ENCODE measurements around the gene MAN2C1. TPM values are rescaled to one million over a fixed set of nuclear protein-coding genes. Genes with fewer than 3 reads are reported as not detected.
"Not testable (repeated sequence)": the region's sequence is repeated elsewhere in the genome, so short reads cannot be mapped to it uniquely, and the experiment has no call there.

The MAN2C1 gene
- total RNA-seq, 2 donors from 2014 or later, result 186 to 339 TPM

DNA sequence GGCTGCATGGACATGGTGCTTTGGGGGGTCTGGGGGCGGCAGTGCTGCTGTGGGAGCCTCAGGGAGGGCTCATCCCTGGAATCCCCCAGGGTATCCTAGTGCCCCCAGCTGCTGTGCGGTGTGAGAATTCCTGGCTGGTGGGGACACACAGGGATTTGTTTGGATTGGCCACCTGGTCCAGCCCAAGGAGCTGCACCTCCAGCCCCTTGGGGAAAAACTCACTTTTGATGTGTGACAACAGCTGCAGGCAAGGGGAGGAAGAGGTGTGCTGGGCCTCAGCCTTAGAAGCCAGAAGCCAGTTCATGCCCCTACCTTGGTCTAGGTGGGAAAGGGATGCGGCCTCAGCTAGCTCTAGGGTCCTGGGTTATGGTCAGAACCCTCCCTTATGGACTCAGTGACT lies 40.9 kb downstream of the MAN2C1 start:
- Histone ChIP-seq H3K4me1 (no peaks in the 10 kb centered on the region), H3K4me3 (no peak overlapping the region), H3K27me3 (no peaks in the 10 kb centered on the region), H3K36me3 (replicated peaks in 1 of 2; ENCODE audit: insufficient read depth in 1 of 2, low read depth in 2 of 2) (no peaks in the 10 kb centered on the region), H3K27ac (no peak overlapping the region), H3K9me3 (no peaks in the 10 kb centered on the region)
- 73 to 80% methylated on average over 2 to 3 of the region's 3 CpGs for WGBS, 2 donors
- ATAC-seq, result no peak
- intact Hi-C loops (cut with DNase I), result no loop called here
- no peak for DNase-seq
- TF ChIP-seq, protein P1, sequence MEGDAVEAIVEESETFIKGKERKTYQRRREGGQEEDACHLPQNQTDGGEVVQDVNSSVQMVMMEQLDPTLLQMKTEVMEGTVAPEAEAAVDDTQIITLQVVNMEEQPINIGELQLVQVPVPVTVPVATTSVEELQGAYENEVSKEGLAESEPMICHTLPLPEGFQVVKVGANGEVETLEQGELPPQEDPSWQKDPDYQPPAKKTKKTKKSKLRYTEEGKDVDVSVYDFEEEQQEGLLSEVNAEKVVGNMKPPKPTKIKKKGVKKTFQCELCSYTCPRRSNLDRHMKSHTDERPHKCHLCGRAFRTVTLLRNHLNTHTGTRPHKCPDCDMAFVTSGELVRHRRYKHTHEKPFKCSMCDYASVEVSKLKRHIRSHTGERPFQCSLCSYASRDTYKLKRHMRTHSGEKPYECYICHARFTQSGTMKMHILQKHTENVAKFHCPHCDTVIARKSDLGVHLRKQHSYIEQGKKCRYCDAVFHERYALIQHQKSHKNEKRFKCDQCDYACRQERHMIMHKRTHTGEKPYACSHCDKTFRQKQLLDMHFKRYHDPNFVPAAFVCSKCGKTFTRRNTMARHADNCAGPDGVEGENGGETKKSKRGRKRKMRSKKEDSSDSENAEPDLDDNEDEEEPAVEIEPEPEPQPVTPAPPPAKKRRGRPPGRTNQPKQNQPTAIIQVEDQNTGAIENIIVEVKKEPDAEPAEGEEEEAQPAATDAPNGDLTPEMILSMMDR (IDR thresholded peaks at IDR 0.05), result no peak
- TF ChIP-seq POLR2A (IDR thresholded peaks at IDR 0.05), result no peak

DNA sequence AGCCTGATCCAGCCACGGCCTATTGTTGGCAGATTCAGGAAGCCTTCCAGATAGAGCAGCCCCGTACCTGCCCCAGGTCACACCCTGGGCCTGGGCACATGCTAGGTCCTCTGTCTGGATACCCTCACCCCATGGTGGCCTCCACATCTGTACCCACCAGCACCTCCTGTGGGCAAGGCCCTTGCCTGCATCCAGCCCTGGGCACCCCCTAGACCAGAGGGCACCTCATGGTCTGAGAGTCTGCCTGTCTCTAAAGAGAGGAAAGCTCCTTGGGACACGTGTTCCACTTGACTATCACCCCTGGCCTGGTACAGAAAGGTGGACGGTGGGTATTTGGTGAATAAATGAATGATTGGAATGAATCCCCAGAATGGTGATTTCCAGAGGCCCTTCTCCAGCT lies 41.4 kb downstream of the MAN2C1 start:
- Histone ChIP-seq H3K4me1 (no peaks in the 10 kb centered on the region), H3K36me3 (replicated peaks in 1 of 2; ENCODE audit: insufficient read depth in 1 of 2, low read depth in 2 of 2) (no peaks in the 10 kb centered on the region), H3K27ac (no peak overlapping the region), H3K27me3 (no peaks in the 10 kb centered on the region), H3K9me3 (no peaks in the 10 kb centered on the region), H3K4me3 (no peak overlapping the region)
- 72 to 75% methylated on average over 4 of the region's 4 CpGs for WGBS, 2 donors
- ATAC-seq, result no peak
- intact Hi-C loops (cut with DNase I), result no loop called here
- TF ChIP-seq, protein P1 (IDR thresholded peaks at IDR 0.05), result no peak
- TF ChIP-seq POLR2A (IDR thresholded peaks at IDR 0.05), result no peak
- DNase-seq, result no peak

DNA sequence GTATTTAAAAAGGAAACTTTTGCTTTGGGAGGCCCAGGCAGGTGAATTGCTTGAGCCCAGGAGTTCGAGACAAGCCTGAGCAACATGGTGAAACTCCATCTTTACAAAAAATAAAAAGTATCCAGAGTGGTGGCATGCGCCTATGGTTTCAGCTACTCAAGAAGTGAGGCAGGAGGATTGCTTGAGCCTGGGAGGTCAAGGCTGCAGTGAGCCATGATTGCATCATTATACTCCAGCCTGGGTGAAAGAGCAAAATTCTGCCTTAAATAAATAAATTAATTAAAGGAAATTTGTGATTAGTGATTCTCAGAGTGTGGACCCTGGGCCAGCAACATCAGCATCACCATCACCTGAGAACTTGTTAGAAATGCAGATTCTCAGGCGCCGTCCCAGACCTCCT lies 42.5 kb downstream of the MAN2C1 start:
- TF ChIP-seq POLR2A (IDR thresholded peaks at IDR 0.05), result no peak
- TF ChIP-seq, protein P1 (IDR thresholded peaks at IDR 0.05), result no peak
- no peaks in the 10 kb centered on the region for H3K9me3 ChIP-seq
- no peaks in the 10 kb centered on the region for H3K36me3 ChIP-seq (replicated peaks in 1 of 2; ENCODE audit: insufficient read depth in 1 of 2, low read depth in 2 of 2)
- DNase-seq, result no peak
- WGBS, 2 donors, result 86 to 98% methylated on average over 4 of the region's 4 CpGs
- H3K4me3 ChIP-seq, result no peak overlapping the region
- intact Hi-C loops (cut with DNase I), result no loop called here
- H3K27me3 ChIP-seq, result no peaks in the 10 kb centered on the region
- no peaks in the 10 kb centered on the region for H3K4me1 ChIP-seq
- H3K27ac ChIP-seq, result no peak overlapping the region
- no peak for ATAC-seq

DNA sequence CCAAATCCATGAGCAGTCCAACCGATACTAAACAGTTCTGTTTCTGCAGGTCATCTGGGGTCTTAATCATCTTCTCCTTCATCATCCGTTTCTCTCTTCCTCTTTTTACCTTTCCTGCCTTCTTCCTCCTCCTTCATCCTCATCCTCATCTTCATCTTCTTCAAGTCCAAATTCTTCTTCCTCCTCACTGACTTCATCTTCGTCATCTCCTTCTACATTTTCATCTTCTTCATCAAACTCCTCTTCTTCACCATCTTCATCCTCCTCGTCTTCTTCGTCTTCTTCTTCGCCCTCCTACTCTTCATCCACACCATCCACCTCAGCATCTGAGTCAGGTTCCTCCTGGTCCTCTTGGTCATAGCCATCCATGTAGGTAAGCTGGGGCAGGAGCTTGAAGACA lies 46.7 kb downstream of the MAN2C1 start:
- H3K4me1 ChIP-seq, result no peaks in the 10 kb centered on the region
- no peaks in the 10 kb centered on the region for H3K9me3 ChIP-seq
- H3K27ac ChIP-seq, result no peak overlapping the region
- TF ChIP-seq, protein P1 (IDR thresholded peaks at IDR 0.05), result no peak
- no peak for TF ChIP-seq POLR2A (IDR thresholded peaks at IDR 0.05)
- DNase-seq (no peak), ATAC-seq (no peak)
- no peaks in the 10 kb centered on the region for H3K36me3 ChIP-seq (replicated peaks in 1 of 2; ENCODE audit: insufficient read depth in 1 of 2, low read depth in 2 of 2)
- intact Hi-C loops (cut with DNase I), result no loop called here
- no peaks in the 10 kb centered on the region for H3K27me3 ChIP-seq
- WGBS, 2 donors, result 76 to 81% methylated on average over 6 of the region's 6 CpGs
- no peak overlapping the region for H3K4me3 ChIP-seq

DNA sequence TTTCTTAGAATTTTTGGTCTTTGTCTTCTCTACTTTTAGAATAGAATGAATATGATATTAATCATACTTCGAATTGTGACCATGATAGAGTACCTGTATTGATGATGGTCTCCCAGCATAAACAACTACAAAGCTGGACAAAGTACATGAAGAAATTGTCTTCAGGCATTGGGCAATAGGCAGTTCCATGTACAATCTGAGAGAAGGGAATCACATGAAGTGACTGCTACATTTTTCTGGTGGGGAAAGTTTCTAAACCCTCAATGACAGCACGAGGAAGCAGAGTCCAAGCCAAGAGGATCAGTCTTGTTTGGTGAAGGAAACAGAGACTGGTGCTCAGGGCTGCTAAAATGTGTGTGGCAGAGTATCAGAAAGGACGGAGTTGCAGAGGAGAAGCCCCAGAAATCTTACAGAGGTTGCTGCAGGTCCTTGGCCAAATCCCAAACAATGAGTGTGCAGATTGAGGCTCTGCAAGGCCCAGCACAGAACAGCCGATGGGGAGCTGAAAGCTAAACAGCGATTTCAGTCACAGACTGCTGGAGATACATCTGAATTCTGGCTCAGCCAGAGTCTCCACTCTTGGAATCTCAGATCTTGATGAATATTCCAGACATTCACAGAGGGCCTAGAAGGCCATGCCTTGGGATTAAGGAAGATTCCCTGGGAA lies 49.0 kb downstream of the MAN2C1 start:
- ATAC-seq; DNase-seq; H3K4me3 ChIP-seq; H3K36me3 ChIP-seq (replicated peaks in 1 of 2; ENCODE audit: insufficient read depth in 1 of 2, low read depth in 2 of 2); H3K4me1 ChIP-seq; H3K27me3 ChIP-seq; H3K27ac ChIP-seq; H3K9me3 ChIP-seq; intact Hi-C loops (cut with DNase I): not testable (repeated sequence)
- whole genome bisulfite sequencing, 2 donors, result 73 to 84% methylated on average over 4 to 5 of the region's 5 CpGs

Measured in body of pancreas (tissue), 4 donors.